GM21723 (cell line): ENCODE measurements around the gene NFASC.

Source experiments
- ATAC-seq: cut with Tn5 transposase; IDR thresholded peaks from one replicate; pipeline ENCODE4 v1.9.1; 2021; ENCODE audit warnings: mild to moderate bottlenecking, moderate library complexity; ENCODE audit not compliant: unreplicated experiment

Gene NFASC

DNA sequence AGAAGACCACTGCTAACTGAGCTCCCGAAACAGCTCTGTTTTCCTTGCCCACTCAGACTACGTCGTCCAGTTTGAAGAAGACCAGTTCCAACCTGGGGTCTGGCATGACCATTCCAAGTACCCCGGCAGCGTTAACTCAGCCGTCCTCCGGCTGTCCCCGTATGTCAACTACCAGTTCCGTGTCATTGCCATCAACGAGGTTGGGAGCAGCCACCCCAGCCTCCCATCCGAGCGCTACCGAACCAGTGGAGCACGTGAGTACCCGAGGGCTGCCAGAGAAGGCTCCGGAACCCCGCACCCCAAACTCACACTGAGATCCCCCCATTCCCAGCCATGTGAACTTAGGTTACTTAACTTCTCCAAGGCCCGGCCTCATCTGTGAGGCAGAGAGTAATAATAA is 108.6 kb downstream of the NFASC start:
- no peak for ATAC-seq

DNA sequence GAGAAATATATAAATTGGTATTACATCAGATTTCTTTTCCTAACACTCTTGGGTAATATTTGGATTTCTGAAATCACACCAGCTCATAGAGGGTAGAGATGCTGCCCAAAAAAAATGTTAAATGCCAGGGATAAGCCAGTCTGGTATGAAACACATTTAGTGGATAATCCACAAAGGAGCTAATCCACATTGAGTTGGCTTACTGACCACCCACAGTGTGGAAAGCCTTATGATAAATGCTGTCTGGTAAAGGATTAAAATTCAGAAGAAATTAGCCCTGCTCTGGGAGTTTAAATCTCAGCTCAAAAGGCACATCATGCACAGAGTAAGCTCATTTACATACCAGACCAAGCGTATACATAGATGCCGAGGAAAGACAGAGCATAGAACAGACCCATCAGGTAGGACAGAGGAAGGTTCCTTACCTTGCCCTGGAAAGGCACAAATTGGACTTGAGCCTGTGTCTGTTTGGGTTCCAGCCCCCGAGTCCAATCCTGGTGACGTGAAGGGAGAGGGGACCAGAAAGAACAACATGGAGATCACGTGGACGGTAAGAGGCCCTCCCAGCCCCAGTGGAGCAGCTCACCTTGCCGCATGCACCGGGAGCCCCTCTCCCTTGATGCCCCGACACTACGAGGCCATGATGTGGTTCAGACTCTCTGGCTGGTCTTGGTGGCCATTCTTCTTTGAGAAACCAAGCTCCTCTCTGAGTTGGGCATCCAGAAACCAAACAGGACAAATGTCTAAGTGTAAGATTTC is 109.4 kb downstream of the NFASC start:
- ATAC-seq, result no peak

DNA sequence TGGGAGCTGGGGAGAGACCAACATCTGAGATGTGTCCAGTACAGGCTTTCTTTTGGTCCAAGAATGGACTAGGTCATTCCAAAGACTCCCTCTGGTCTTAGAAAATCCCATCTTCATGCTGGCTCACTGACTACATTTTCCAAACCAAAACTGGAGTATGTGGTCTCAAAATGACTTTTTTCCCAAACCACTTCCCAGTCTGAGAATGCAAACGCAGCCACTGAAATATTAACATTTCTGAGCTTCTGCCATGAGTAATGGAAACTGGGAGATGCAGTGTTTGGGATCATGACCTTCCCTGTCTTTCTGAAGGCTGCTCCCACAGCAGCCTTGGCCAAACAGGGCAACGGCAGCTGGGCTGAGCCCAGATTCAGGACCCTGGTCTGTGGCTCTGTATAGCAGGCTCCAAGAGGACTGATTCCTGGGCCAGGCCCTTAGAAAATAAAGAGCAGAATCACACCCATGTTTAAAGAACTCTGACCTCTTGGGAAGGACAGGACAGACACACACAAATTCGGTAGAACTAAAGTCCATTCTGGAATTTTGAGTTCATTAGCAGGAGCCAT is 110.3 kb downstream of the NFASC start:
- no peak for ATAC-seq

DNA sequence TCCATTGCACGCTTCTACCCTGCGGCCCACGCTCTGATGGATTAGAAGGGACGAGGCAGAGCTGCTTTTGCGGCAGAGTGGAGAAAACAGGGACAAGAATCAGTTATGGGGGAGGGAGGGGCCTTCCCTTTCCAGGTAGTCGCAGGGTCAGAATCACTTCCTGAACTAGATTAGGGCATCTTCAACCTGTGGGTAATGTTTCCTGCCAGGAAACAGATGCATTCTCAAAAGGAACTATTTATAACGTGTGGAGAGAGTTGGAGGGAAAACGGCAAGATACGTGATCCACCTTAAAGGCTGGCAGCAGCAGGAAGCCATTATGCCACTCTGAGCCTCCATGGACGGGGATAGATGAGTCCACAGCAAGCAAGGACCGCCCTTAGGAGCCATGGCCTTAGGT is 112.5 kb downstream of the NFASC start:
- ATAC-seq, result no peak

DNA sequence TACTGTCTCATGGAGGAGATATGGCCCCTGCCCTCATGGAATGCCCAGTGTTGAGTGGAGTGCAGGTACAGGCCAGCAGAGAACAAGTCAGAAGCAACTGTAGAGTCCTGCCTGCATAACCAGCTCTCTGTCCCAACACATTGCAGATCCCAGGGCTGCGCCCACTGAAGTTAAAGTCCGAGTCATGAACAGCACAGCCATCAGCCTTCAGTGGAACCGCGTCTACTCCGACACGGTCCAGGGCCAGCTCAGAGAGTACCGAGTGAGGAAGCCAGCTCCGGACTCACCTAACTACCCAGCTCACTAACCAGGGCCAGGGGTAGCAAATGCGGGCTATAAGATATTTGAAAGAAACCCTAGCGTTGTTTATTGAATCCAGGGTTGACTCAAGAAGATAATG is 113.2 kb downstream of the NFASC start:
- ATAC-seq, result no peak

DNA sequence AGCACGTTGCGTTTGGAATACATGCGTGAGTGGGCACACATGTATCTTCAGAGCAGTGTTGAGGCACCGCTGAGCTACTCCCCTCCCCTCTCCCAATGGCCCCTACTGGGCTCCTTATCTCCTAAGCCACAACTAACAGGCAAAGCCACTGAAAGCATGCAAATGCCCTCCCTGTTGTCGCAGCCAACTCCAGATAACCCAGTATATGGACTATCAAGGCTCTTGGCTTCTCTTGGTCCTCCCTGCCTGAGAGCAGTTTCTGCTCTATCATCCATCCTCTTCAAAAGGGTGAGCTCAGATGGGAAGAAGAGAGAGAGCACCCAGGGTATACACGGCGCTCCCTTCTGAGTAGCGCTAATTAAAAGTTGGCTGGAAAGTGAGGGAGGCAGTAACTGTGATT is 113.8 kb downstream of the NFASC start:
- no peak for ATAC-seq

DNA sequence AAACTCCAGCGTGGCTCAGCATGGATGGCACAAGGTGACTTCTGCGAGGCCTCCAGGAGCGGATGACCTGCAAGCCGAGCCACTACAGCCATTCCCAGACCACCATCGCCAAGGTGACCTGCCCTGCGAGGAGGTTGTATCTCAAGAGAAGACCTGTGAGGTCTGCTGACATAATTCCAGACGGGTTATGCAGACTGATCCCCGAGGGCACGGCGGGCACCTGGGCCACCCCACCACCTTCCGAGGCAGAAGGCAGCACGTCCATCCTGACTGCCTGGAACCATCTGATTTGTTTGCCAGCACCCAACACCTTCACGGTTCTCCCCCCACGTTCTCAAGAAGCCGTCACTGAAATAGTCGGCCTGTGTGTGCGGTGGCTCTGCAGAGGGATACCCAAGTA is 115.5 kb downstream of the NFASC start:
- no peak for ATAC-seq

DNA sequence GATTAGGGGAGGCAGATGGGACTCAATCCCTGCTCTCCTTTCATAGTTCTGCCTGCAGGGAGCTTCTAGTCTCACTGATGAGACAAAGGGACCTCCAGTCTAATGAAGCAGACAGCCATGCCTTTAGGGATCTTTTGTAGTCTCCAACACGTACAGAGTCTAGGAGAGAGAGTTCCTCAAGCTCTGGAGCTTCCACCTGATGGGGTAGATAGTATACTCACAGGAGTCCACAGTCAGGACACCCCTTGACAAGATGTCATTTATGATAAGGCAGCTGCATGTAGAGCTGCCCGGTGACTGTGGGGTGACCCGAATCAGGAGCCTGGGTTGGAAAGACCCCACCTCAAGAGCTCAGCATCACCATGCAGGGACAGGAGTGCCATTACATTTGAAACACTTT is 117.0 kb downstream of the NFASC start:
- no peak for ATAC-seq

DNA sequence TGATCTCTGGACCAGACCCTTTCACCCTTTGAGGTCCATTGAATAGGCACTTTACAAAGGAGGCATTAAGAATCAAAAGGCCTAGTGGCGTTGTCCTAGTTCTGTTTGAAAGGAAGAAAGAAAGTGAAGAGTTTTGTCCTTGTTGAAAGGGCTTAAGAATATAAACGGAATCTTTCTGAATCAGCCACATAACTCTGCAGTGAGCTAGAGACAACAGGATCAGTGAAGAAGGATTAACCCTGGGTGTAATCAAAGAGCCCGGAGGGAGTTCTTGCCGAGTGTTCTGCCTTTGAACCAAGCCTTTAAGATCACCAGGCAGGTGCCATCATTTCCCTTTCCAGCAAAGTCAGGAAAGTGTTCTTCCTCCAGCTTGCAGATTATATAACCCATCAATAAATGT is 117.5 kb downstream of the NFASC start:
- no peak for ATAC-seq

DNA sequence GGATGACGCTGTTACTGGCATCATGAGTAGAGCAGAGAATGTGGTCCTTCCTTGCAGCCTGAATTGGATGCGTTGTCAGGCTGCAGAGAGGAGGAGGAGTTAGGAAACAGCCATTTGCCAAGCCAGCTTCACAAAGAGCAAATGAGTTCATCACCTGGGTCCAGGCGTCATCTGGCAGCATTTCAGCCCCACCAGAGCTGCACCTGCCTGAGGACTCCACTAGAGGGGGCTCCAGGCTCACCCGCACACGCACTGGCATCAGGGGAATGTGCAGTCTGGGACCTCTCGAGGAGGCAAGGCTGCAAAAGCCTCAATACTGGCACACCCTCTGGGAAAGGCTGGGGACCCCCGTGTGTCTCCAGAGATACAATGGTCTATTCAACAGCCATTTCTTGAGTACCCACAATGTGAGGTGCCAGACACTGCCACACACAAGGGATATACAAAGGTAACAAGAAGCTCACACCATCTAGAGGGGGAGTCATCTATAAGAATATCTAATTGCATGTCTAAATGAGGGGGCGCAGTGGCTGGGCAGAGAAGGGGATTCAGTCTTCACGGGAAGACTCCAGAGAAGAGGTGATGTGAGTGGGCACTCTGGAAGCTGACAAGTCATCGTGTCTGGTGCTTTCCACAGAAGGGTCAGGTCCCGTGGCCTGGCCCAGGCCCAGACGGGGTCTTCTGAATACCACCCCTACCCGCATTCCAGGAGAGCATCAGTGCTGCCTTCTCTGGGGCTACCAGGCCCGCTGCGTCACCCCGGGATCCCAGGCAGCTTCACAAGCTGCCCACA is 118.8 kb downstream of the NFASC start:
- ATAC-seq, result no peak

DNA sequence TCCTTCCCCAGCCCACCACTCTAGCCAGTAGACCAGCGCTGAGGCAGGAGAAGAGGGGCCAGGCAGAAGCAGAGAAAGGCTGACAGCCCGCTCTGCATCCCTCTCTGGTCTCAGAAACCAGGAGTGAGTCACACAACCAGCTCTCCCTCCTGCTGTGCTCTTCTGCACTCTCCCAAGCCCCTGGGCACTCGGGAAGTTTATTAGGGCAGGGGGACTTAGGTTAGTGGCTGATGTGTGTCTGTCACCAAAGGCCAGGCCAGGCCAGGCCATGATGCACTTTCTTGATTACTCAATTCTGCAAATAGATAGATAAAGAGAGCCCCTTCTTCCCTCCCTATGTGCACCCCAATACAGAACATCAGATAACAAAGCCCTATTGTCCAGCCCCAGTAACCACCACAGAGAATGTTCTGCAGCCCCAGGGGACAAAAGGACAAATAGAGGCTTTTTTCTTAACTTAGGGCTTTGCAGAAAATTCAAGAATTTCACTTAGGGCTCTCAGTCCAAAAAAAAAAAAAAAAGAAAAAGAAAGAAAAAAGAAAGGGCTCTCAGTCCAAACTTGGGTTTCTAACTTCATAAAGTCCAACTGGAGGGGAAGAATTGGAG is 119.5 kb downstream of the NFASC start:
- ATAC-seq, result no peak

DNA sequence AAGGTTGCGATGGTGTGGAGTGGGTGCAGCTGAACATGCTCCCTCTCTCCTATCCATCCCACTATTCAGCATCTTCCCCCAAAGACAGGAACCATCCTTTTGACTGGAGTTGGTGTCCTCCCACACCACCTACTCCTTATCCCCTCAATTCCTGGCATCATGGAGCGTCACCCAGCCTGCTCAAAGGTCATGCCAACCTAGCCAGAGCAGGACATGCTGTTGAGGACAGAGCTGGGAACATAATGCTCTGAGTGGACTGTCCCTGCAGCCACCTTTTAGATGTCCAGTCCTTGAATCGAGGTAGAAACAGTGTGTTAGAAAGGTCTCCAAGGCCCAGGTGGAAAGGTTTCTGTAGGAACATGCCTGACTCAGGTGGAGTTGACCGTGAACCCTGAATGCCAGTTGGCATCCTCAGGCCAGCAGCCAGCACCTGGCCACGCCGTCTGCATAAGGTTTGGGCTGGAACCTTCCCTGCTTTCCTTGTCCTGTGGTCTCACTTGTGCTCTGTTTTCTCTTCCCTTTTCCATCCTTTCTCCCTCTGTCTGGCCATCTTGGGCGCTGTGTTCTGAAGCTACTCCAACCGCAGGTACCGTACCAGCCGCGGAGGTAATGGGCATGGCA is 120.2 kb downstream of the NFASC start:
- no peak for ATAC-seq

DNA sequence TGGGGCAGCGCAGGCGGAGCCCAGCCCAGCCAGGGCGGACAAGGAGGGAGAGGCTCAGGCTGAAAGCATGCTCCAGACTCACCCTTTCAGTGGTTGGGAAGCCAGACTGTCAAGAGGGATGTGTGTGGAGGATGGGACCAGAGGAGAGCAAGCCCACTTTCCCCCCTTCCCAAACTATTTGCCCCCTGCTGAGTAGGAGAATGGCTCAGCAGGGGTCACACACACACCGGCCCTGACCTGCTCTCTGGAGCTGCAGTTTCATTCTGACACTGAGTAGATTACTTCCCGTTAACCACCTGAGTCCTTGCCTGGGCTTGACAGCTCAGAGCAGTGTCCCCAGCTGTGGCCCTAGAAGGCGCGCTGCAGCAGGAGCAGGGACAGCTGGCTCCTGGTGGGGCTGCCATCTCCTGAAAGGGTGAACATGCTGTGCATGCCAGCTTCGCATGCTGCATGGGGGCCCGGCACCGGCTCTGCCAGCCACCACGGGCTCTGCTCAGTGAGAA is 120.7 kb downstream of the NFASC start:
- ATAC-seq, result peak; percentile 48

DNA sequence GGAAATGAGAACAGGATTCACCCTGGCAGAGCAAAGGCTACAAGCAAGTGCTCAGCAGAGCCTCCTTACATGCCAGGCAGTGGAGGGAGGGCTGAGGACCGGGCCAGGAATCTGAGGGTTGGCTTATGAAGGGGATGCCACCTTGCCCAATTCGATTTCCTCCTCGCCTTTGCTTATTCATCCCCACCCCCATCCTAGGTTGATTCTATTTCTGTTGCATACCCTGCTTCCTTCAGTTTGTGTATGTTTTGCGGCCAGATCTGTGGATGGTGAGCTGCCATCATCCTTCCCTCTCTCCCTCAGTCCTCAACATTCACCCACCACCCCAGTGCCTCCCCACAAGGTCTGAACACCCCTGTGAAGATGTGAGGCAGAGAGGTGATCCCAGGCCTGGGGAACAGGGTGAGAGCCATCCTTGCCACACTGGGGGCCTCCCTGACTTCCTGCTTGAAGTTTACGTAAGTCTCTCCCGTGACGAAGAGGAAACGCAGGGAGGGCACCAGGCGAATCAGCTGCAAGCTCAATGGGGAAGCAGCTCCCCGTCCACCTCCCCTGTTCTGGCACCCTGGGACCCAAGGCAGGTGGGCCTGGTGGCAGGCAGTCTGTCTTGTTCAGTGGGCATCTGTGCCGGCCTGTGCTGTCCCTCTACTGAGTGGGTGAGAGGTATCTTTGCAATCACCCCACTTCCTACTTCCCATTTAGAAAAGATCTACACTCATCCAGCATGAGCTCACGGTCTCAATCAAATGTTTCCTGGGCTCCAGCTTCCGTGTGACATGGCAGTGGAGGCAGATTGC is 121.7 kb downstream of the NFASC start:
- ATAC-seq, result no peak

DNA sequence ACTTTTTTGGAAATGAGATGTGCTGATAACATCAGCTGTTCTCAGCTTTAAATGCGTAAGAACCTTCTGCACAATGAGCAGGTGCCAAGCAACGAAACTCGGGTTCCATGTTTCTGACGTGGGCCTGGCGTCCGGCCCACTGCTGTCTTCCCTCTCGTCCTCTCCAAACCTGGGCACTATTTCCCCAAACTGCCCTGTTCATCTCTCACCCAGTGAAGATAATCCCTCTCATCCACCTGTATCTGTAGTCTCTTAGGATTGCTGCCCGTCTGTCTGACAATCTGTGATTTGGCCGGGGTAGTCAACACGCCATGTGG is 122.3 kb downstream of the NFASC start:
- ATAC-seq, result no peak

DNA sequence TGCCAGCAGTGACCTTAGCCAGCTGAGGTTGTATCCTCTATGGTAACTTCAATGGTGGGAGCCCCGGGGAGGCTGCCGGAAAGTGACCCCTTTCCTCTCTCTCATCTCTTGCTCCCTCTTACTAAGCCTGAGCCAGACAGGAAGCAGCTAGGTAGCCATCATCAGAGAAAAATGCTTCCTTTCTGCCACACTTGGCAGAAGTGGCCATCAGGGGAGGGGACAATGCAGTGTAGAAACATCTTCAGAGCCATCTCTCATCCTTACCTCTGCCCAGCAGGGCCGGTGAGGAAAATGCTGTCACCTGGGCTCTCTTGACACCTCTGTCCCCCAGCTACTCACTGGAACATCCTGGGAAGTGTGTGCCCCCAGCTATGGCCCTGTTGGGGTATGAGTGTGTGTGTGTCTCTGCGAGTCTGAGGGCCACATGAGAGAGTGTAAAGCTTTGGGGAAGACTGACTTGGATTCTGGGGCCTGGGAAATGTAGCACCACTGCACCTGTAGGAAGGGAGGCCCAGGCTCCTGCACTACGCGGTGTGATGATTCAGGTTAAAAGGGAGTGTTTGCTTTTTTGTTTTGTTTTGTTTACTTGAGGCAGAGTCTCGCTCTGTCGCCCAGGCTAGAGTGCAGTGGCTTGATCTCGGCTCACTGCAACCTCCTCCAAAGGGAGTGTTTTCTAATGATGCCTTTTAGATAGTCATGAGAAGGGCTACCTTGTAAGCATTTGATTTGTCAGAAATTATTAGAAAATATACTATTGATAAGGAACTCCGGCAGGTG is 123.6 kb downstream of the NFASC start:
- no peak for ATAC-seq

DNA sequence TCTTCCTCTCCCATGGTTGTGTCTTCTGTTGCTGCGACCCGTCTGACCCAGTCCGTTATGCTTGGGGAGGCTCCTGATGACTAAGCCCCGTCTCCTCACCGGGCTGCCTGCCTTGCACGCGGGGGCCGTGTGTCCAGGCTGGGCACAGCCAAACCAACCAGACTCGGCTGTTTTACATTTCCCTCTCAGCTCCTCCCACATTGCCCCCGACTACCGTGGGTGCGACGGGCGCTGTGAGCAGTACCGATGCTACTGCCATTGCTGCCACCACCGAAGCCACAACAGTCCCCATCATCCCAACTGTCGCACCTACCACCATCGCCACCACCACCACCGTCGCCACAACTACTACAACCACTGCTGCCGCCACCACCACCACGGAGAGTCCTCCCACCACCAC is 126.3 kb downstream of the NFASC start:
- ATAC-seq, result no peak

DNA sequence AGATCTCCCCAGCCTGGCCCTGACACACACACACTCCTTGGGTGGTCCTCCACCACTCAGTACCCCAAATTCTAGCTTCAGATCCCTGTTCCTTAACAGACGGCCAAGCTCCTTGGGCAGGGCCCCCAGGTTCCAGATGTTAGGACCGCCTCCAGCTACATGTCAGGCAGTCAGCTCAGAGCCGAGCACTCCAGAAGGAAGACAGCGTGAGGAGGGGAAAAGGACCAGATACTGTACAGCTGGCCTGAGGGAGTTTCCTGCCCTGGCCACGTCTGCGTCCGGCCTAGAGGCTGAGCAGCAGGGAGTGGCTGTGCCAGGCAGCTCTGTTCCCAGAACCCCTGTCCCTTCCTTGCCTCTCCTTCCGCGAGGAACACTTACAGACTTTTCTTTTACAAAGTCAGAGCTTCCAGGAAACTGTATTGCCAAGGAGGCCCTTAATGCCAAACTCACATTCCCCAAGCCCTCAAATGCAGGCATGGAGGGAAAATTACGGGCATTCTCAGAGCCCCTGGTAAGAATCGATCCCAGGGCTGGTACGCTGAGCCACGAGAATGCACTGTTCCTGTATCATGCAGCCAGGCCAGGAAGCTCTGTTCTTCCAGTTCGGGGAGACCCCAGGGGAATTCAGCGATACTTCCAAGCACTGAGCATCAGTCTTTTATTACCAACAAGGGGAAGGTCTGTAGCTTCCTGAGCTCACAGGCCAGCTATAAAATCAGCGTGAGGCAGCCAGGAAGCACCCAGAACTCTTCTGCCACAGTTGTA is 127.1 kb downstream of the NFASC start:
- no peak for ATAC-seq

DNA sequence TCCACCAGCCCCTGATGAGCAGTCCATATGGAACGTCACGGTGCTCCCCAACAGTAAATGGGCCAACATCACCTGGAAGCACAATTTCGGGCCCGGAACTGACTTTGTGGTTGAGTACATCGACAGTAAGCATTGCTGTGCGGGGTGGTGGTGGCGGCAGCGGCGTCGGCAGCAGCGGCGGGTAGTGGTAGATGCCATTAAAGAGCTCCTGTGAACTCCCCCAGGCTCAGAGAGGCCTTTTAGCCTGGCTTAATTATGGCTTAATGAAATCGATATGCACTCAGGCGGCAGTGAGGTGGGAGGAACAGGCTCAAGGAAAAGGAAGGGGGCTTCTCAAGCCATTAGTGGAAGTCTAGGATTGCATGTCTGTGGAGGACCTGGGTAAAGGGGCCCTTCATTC is 130.5 kb downstream of the NFASC start:
- ATAC-seq, result no peak
